Measurements from ENCODE around the gene EIF4EBP2.

The EIF4EBP2 gene

DNA sequence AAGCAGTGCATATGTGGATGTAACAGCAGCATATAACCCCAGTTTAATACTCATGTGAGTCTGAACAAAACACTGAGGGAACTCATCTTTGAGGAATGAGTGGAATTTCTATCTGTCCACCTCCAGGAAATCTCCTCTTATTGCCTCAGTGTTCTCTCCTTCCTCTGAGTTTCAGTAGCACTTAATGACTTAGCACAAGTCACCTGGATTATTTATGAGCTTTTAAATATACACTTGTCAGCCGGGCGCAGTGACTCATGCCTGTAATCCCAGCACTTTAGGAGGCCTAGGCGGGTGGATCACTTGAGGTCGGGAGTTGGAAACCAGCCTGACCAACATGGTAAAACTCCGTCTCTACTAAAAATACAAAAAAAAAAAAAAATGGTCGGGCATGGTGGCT, 25.8 kb upstream of the EIF4EBP2 start:
- no peak for DNase-seq (ENCODE audit: low read depth)

DNA sequence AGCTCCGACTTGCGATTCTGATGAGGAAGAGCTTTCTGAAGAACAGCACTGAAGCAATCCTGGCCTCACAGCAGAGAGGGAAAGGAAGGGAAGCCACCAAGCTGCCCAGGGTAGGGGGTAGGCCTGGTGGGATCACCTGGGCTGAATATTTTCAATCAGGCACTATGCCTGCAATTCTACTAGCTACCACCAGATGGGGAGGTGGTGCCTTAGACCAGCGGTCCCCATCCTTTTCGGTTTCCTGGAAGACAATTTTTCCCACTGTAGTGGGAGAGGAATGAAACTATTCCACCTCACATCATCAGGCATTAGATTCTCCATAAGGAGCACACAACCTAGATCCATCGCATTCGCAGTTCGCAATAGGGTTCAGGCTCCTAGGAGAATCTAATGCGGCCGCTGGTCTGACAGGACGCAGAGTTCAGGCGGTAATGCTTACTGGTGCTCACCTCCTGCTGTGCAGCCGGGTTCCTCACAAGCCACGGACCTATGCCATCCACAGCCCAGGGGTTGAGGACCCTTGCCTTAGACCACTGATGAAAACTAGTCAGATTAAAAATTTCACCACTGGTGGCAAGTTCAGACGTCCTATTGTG, 24.3 kb upstream of the EIF4EBP2 start:
- no peak for DNase-seq (ENCODE audit: low read depth)

DNA sequence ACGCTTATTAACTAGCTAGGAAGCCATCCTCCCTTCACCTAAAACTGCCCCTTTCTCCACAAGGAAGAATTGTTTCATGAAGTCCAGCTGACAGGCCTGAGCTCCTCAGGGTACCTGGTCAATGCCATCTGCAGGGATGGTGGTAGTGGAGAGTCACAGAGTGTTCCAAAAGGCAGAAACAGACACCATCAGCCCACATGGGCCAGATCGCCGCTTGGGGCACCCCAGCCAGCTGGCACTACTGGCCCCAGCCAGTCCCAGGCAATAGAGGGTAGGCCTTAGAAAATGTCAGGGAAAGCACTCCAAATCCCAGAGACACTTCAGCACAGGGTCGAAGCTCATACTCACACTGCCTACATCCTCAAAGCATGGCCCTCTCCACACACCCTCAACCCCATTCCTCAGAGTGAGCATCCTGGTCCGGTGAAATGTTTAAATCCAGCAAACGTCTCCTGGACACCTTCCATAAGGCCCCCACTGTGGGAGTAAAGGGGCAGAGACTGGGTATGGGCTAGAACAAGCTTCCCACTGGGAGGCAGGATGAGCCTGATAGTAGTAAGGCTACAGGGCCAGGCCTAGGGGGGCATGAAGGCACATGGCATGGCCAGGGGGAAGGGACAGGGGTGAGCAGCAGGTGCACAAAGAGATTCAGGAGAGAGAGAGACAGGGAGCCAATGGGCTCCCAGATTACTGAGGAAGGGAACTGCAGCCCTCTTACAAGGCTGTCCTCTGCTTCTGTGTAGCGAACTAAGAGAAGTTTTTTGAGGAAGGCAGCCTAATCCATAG, 23.4 kb upstream of the EIF4EBP2 start:
- no peak for DNase-seq (ENCODE audit: low read depth)

DNA sequence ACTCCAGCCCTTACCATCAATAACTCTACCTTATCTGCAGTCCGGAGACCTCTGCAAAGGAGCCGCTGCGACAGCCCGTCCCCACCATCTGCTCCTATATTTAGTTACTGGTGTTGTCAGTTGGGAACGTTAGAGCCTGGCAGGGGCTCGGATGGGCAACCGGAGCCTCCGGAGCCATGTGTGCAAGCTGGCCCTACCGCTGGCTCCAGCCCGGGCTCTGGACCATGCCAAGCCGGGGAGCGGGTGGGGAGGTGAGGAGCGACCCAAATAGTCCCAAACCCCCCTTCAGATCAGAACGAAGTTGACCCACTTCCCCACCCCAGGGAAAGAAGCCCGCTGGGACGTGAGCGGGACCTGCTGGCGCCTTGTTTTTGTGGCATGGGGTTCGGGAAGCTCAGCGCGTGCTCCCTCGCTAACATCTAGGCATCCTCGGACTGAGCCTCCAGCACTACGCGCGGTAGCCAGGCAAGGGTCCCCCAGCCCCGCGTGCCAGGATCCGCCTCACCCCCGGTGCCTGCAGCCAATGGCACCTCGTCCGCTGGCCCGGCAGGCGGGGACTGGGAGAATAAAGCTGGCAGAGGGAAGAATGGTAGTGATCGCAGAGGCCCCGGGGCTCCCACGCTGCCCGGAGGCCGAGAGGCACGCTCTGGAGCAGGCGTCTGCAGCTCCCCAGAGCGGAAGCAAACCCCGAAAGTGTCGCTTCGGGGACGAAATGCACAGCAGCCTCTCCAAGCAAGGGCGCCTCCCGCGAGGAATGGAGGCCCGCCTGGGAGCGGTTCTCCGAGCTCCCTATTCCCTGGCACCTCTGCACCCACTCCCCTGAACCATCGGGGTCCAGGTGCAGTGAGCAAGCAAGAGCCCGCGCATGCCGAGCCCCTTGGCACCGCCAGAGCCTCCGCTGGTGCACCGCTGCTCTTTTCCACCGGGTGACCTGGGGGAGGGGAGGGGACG, 22.2 kb upstream of the EIF4EBP2 start:
- DNase-seq (ENCODE audit: low read depth): no peak

DNA sequence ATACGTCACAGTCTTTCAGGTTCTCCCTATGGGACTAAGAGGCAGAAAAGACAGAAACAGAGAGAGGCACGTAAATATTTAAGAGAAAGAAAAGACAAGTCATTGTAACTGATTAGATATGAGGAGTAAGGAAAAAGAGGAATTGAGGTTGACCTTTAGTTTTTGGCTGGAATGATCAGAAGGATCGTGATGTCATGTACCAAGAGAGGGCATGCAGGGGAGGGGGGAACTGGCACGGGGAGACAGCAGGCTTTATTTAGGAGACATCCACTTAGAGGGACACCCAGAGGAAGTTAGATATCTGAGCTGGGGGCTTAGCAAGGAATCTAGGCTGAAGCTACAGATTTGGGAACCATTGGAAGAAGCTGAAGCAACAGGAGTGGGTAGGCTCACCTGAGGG, 12.3 kb upstream of the EIF4EBP2 start:
- no peak for DNase-seq (ENCODE audit: low read depth)

DNA sequence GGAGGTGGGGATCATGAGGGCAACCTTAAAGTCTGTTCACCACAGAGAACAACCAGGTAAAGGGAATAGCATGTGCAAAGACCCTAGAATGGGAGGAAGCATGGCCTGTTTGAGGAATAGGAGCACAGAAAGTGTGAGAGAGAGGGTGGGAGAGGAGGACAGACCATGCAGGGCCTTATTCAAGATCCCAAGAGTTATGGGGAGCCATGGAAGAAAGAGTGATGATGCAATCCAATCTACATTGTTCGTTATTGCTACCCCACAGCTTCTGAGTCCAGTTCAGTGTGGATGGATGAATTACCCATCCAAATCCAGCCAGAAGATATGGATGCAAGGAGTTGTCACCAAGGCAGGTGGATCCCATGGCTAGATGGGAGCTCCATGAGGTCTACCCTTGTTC, 7.8 kb upstream of the EIF4EBP2 start:
- DNase-seq (ENCODE audit: low read depth): no peak

DNA sequence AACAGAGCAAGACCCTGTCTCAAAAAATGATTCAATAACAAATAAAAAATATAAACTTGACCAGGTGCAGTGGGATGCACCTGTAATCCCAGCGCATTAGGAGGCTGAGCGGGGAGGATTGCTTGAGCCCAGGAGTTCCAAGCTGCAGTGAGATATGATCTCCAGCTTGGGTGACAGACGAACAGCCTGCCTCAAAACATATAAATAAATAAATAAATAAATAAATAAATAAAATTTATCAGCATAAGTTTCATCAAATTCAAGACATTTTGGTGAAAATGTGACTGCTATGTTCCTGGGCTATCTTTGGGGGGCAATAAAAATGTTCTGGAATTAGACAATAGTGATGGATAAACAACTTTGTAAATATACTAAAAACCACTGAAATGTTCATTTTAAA, 4.8 kb upstream of the EIF4EBP2 start:
- DNase-seq (ENCODE audit: low read depth): no peak

DNA sequence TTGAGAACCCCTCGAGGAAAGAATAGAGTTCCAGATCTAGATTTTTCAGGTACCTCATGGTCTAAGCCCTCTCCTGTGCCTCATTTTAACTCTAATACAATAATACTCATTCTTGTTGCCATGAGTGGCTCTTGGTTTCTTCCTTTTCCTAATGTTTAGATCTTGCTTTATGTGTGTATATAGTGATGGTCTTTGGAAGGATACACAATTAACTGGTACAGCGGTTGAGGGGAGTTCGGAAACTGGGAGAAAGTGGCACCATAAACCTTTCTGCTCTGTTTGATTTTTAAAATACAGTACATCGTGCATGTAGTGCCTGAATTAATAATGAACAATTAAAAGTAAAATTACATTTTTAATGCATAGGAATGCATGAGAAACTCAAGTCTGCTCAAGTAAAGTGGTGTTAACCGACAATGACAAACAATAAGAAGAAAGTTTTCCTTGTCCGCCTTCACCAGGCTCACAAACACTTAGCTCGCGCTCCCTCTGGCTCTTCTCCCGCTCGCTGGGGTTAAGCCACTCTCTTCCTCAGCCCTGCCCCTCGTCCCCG, 386 bp upstream of the EIF4EBP2 start:
- no peak for DNase-seq (ENCODE audit: low read depth)

DNA sequence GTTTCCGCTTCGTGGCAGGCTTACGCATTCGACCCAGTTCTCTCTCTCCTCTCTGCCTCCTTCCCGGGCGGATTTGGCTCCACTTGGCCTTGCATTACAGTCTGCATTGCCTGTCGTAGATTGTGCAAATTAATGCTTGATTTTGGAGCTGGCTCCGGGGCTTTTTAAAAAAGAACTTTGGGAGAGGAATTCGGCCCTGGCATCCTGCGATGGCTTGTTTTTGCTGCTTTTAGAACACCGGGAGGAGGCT, 767 bp downstream of the EIF4EBP2 start:
- no peak for DNase-seq (ENCODE audit: low read depth)

DNA sequence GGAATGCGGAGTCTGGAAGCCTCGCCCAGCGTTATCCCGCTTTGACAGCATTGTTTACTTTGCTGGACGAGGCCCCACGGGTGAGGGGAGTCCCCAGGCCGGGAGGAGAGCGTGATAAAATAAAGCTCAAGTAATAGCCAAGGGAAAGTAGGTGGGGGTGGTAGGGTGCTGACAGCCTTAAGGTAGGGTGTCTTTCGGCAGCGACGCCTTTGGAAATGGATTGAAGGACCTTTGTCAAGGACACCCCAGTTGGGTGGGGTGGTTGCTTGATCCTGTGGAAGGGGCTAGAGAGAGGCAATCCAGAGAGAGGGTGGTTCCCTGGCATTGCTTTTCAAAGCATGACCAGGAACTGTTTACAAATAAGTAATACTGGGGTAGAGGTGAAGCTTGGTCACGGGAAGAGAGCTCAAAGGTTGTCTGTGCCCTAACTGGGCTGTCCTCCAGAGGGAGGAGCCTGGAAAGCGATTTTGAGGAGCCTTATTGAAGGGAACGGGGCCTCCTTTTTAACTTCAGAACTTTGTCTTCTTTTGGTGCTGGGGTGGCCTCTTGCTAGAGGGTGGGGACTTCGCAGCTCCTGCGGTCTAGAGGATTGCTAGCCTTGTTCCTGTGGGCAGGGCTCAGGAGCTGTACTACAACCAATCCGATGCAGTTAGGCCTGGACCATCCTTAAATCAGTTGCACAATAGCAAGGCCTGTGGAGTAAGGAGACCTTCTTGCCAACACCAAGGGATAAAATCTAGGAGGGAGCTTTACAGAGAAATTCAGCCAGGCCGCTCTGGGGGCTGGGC, 1.3 kb downstream of the EIF4EBP2 start:
- no peak for DNase-seq (ENCODE audit: low read depth)

DNA sequence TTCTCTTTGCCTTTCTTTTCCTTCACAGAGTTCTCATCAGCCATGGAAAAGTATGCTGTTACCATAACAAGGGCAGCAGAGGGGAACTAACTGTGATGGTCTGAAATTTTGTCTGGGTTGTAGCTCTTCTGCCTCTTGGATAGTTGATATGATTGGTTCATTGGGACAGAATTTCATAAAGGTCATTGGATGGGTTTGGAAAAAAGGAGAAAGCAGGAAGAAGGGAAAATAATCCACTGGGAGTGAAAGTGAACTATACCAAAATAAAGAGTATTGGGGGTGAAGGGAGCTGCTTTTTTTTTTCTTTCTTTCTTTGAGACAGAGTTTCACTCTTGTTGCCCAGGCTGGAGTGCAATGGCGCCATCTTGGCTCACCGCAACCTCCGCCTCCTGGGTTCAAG, 5.8 kb downstream of the EIF4EBP2 start:
- no peak for DNase-seq (ENCODE audit: low read depth)

DNA sequence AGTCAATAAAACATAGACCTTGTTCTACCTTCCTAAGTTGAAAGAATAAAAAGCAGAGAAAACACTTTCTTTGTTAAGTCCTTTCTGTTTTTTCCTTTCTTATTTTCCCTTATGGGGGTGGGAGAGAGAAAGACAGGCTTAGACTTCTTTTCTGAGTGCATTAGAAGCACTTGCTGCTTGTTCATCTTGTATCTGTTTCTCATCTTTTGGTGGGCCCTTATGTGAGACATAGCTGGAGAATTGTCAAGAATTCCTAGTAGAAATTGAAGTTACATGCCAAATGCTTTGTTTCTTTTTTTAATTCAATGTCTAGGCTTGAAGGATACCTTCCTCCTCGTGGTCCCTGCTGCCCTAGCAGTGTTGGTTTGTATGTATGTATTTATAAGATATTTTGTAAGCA, 6.7 kb downstream of the EIF4EBP2 start:
- DNase-seq (ENCODE audit: low read depth): no peak

DNA sequence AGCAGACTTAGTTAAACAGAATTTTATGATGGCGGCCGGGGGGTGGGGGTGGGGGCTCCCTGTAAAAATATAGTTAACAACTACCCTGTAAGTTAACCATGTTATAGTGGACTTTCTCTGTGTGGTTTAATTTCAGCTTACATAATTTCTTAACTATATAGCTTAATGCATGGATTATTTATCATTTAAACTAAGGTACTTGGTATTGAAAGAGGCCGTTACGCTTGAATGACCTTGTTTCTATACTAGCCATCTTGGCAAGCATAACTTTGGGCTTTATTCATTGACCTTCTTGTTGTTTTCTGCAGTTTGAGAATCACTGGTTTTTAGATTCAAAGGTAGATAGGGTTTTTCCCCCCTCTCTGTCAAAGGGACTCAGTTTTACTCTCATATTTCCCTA, 8.4 kb downstream of the EIF4EBP2 start:
- no peak for DNase-seq (ENCODE audit: low read depth)

DNA sequence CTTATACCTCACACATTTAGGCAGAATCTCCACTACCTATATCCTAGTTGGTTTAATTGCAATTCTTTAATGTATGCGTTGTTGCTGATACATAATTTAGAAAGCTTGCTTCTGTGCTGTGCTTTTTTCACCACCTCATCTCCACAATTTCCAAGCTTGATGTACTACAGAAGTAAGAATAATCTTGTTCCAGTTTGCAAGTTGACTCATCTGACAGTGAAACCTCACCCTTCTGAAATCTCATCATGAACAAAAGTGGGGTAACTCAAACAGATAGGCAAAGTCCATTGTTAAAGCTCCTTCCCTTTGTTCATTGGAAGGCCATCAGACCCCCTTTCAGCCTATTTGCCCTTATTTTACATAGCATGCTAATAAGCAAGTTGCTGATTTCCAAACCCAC, 13.6 kb downstream of the EIF4EBP2 start:
- no peak for DNase-seq (ENCODE audit: low read depth)

DNA sequence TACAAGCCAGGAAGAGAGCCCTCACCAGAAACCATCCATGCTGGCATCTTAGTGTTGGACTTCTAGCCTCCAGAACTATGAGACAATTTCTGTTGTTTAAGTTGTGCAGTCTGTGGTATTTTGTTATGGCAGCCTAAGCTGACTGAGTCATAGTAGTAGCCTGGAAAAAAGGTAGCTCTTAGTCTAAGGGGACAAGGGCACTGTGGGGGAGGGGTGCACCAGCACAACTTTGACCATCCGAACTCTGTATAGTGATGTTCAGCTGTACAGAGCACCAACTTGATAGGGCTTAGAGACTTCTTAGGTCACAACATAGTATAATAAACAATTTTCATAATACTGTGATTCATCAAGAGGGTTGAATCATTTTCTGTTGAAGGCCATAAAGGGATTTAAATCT, 14.3 kb downstream of the EIF4EBP2 start:
- DNase-seq (ENCODE audit: low read depth): no peak

DNA sequence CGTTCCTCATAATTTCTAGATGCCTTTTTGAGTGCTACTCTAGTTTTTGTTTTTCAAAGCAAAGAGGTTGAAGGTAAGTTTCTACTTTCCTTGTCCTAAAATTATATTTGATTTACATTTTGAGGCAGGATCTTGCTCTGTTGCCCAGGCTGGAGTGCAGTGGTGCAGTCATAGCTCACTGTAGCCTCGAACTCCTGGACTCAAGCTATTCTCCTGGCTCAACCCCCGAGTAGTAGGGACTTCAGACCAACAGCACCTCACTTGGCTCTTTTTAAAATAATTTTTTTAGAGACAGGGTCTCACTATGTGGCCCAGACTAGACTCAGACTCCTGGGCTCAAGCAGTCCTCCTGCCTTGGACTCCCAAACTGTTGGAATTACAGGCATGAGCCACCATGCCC, 14.8 kb downstream of the EIF4EBP2 start:
- no peak for DNase-seq (ENCODE audit: low read depth)

DNA sequence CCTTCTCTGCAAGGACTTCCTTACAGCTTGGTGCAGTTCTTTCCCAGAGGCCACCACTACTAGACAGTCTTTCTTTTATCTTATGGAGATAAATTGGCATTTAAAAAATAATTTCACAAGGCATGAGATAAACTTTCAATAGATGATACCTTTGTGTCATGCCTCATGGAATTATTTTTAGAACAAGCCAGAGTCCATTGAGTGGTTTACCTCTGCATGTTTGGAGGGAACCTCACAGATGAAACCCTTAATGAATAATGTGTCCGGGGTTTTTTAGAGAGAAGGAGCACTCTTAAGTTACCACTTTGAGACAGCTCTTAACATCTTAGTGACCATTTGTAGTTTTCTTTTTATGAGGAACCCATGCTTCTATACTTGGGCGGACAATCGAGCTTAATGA, 20.4 kb downstream of the EIF4EBP2 start:
- no peak for DNase-seq (ENCODE audit: low read depth)

DNA sequence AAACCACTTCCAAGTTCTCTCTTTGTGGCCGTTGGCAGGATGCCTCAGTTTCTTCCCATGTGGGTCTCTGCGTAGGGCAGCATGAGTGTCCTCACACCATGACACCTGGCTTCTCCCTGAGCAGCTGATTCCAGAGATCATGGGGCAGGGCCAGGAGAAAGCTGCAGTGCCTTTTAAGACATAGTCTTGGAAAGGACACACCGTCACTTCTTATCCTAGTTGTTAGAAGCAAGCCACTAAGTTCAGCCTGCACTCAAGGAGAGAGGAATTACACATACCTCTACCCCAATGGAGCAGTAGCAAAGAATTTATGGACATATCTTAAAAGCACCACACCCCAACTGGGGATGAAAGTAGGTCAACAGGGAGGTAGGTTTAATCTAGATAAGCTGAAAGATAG, 21.2 kb downstream of the EIF4EBP2 start:
- no peak for DNase-seq (ENCODE audit: low read depth)

DNA sequence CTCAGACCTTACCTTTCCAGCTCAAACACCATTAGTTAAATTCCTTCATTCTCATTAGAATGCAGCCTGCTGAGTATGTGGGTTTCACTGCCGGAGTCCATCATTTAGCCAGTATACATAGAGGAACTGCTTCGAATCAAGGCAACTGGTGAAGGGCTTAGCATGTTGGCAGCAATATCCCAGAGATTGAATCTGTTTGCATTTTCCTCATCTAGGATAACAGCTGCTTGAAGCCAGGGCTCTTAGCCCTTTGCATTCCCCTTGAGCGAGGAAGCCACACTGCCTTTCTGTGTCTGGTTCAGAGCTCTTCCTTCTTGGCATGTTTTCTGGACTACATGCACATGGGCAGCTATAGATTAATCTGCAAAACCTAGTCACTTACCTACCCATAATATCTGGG, 22.9 kb downstream of the EIF4EBP2 start:
- no peak for DNase-seq (ENCODE audit: low read depth)

DNA sequence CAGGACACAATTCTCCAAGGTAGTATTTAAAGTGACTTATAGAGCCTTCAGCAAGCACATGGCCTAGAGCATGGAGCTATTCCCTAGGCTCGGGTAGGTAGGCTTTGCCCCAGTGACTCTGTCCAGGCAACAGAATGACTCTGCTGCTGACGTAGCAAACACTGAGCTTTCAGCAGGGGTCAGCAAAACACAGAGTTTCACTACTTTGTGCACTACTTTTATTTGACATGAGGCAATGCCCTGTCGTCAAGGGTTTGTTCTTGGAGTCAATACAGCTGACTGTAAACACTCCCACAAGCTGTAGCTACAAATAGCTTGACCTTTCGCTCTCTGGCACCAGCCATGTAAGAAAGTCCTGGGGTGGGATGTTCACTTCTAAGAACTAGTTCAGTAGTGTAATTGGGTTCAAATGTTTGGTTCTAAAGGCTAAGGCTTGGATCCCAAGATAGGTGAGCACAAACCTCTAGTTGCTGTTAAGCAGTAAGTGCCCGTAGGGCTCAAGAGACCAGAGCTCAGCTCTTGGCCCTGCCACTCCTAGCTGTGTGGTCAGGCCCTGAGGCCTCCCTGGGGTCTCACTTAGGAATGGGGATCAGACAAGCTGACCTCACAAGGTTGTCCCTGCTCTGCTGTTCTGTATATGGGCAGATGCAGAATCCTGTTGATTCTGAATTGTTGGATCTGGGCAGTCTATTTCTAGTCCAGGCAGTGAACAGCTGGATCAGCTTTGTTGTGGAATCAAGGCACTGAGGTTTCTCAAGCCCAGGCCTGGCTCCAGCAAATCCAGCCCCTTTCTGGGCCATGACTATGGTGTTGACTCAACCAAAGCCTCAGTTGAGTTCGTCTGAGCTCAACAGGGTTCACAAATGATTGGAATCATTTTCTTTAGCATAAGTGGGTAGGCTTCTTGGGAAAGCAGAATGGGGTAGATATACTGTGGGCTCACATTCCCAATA, 26.8 kb downstream of the EIF4EBP2 start:
- DNase-seq (ENCODE audit: low read depth): no peak

DNA sequence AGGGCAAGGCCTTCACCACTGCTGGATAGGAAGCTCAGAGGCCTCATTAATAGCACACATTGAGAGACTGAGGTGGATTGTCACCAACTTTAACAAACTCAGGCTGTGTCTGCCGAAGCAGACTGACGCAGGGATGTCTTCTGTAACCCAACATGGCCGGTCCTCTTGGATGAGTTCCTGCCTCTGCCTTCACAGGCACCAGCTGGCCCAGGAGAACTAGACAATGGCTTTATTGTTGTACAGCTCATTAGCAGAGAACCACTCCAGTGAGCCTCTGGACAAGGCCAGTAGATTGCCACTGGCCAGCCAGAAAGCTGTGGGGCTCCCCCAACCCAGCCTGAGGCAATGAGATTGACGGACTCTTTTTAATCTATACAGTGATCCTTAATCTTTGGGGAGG, 28.2 kb downstream of the EIF4EBP2 start:
- DNase-seq (ENCODE audit: low read depth): no peak

Measured in T-helper 22 cell (primary cell).